ENCODE data around the gene ACTR3. TPM values are rescaled to one million over a fixed set of nuclear protein-coding genes. Genes with fewer than 3 reads are reported as not detected.

ACTR3 gene
- total and polyA plus RNA-seq, 8 donors, result 41.6 to 189 (median 97.5) TPM

- H3K4me3 ChIP-seq, result no peak overlapping the region
- TF ChIP-seq POLR2A (IDR thresholded peaks at IDR 0.05) (no peak), CTCF (IDR thresholded peaks at IDR 0.05) (no peak), POLR2AphosphoS5 (IDR thresholded peaks at IDR 0.05) (no peak), EP300 (IDR thresholded peaks at IDR 0.05) (no peak)
- H3K9me3 ChIP-seq, result no peaks in the 10 kb centered on the region
- no peaks in the 10 kb centered on the region for H3K27me3 ChIP-seq
- no peaks in the 10 kb centered on the region for H3K36me3 ChIP-seq
- intact Hi-C loops (cut with DNase I; ENCODE audit: low total_unique reads), result no loop called here
- peaks cover 41 to 98% (median 66%) of the 10 kb centered on the region in 4 donors for H3K4me1 ChIP-seq
- WGBS, 5 donors, result 35 to 75% (median 67%) methylated on average over 2 of the region's 2 CpGs
- DNase-seq, result no peak
- no peak overlapping the region for H3K27ac ChIP-seq
Observed at GRCh38 chr2:113901943-113902342, 12.1 kb downstream of the ACTR3 start.

- no peaks in the 10 kb centered on the region for H3K9me3 ChIP-seq
- 83 to 91% (median 87%) methylated on average over 1 of the region's 1 CpG for WGBS, 5 donors
- no peak overlapping the region for H3K4me3 ChIP-seq
- no peak for DNase-seq
- H3K4me1 ChIP-seq, result peaks cover 26 to 94% (median 53%) of the 10 kb centered on the region in 4 donors
- H3K36me3 ChIP-seq, result no peaks in the 10 kb centered on the region
- TF ChIP-seq EP300 (IDR thresholded peaks at IDR 0.05), result no peak
- no peak for TF ChIP-seq CTCF (IDR thresholded peaks at IDR 0.05)
- TF ChIP-seq POLR2AphosphoS5 (IDR thresholded peaks at IDR 0.05), result no peak
- TF ChIP-seq POLR2A (IDR thresholded peaks at IDR 0.05), result no peak
- intact Hi-C loops (cut with DNase I; ENCODE audit: low total_unique reads), result no loop called here
- H3K27me3 ChIP-seq, result no peaks in the 10 kb centered on the region
- no peak overlapping the region for H3K27ac ChIP-seq
Observed at GRCh38 chr2:113905886-113906285, 16.0 kb downstream of the ACTR3 start.

DNA sequence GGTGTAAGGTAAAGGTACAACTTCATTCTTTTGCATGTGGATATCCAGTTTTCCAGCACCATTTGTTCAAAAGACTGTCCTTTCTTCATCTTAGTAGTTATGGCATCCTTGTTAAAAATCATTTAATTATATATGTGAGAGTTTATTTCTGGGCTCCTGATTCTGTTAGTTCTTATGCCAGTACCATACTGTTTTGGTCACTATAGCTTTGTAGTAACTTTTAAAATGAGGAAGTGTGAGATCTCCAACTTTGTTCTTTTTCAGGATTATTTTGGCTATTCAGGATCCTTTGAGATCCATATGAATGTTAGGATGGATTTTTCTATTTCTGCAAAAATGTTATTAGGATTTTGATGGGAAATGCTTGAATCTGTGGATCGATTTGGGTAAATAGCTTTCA is 16.8 kb downstream of the ACTR3 start:
- TF ChIP-seq EP300 (IDR thresholded peaks at IDR 0.05), result no peak
- TF ChIP-seq POLR2AphosphoS5 (IDR thresholded peaks at IDR 0.05), result no peak
- no peak for TF ChIP-seq POLR2A (IDR thresholded peaks at IDR 0.05)
- no peak for TF ChIP-seq CTCF (IDR thresholded peaks at IDR 0.05)
- Histone ChIP-seq H3K36me3 (no peaks in the 10 kb centered on the region), H3K27ac (no peak overlapping the region), H3K27me3 (no peaks in the 10 kb centered on the region), H3K9me3 (no peaks in the 10 kb centered on the region), H3K4me1 (peaks cover 23 to 94% (median 51%) of the 10 kb centered on the region in 4 donors), H3K4me3 (no peak overlapping the region)
- intact Hi-C loops (cut with DNase I; ENCODE audit: low total_unique reads), result no loop called here
- DNase-seq, result no peak
- 95 to 99% (median 96%) methylated on average over 1 of the region's 1 CpG for WGBS, 5 donors

GRCh38 chr2:113907297-113907696 is 17.4 kb downstream of the ACTR3 start:
- peaks cover 19 to 91% (median 48%) of the 10 kb centered on the region in 4 donors for H3K4me1 ChIP-seq
- no peaks in the 10 kb centered on the region for H3K9me3 ChIP-seq
- no peak for DNase-seq
- H3K4me3 ChIP-seq, result no peak overlapping the region
- no peak overlapping the region for H3K27ac ChIP-seq
- 51 to 74% (median 64%) methylated on average over 2 of the region's 2 CpGs for WGBS, 5 donors
- intact Hi-C loops (cut with DNase I; ENCODE audit: low total_unique reads), result no loop called here
- no peaks in the 10 kb centered on the region for H3K27me3 ChIP-seq
- no peaks in the 10 kb centered on the region for H3K36me3 ChIP-seq
- no peak for TF ChIP-seq POLR2A (IDR thresholded peaks at IDR 0.05)
- no peak for TF ChIP-seq EP300 (IDR thresholded peaks at IDR 0.05)
- TF ChIP-seq CTCF (IDR thresholded peaks at IDR 0.05), result no peak
- no peak for TF ChIP-seq POLR2AphosphoS5 (IDR thresholded peaks at IDR 0.05)
